Tibial nerve (tissue), 4 donors: ENCODE results near the gene USP28.

Experiments used
- CTCF ChIP-seq, 5 experiments: fragments of 200-600 bp in 3 of 5; fragments of 450-650 bp in 2 of 5; sonication (generic) in 3 of 5; IDR thresholded peaks; one replicate each; pipeline ENCODE4 v1.5.1; 2016 to 2019; ENCODE audit warnings: antibody characterized with exemption in 5 of 5, mild to moderate bottlenecking in 3 of 5, moderate library complexity in 2 of 5
- EP300 ChIP-seq, 2 donors: sonication (generic); formaldehyde crosslinking; IDR thresholded peaks; one replicate each; pipeline ENCODE4 v1.6.1; 2017; ENCODE audit warnings: antibody characterized with exemption in 2 of 2, mild to moderate bottlenecking in 1 of 2

GRCh38 chr11:113876798-113877669, 1.7 kb upstream of the USP28 start:
- TF ChIP-seq CTCF (IDR thresholded peaks at IDR 0.05) (no peak), EP300 (IDR thresholded peaks at IDR 0.05) (no peak)
